ENCODE data around the gene CST5. TPM values are rescaled to one million over a fixed set of nuclear protein-coding genes. Genes with fewer than 3 reads are reported as not detected.

The CST5 gene
- total RNA-seq, 4 donors from 2014 or later = not detected

- WGBS, 2 donors = 77 to 79% methylated on average over 2 to 3 of the region's 6 CpGs
- H3K27ac ChIP-seq = peak overlapping the region in 3 of 4 donors; percentile 59 to 67 (median 60)
- H3K36me3 ChIP-seq = no peaks in the 10 kb centered on the region
- DNase-seq = no peak
- TF ChIP-seq POLR2A (IDR thresholded peaks at IDR 0.05) = no peak
- TF ChIP-seq CTCF (IDR thresholded peaks at IDR 0.05) = no peak
- H3K27me3 ChIP-seq = peaks cover 0 to 13% (median 0%) of the 10 kb centered on the region in 4 donors
- peaks cover 0 to 13% (median 0%) of the 10 kb centered on the region in 3 donors for H3K4me1 ChIP-seq
- intact Hi-C loops (cut with DNase I) = no loop called here
- no peaks in the 10 kb centered on the region for H3K9me3 ChIP-seq
- H3K4me3 ChIP-seq = no peak overlapping the region
Observed at GRCh38 chr20:23875606-23876237, 3.8 kb downstream of the CST5 start.

DNA sequence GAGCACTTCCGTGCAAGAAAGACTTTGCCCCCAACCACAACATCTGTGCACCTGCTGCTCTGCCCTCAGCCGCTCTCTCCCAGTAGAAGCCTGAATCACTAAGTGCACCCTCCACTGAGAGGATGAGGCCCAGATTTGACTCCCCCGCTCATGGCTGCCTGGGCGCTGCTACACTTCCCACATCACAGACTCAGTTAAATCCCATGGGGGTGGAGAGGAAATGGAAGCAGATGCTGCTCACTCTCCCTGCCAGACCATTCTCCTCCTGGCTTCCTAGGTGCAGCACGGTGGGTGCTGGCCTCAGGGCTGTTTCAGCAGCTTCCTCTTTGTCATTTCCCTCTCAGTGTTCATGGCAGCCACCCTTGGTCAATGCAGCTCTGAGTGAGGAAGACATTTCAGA, 4.8 kb downstream of the CST5 start:
- H3K9me3 ChIP-seq = no peaks in the 10 kb centered on the region
- intact Hi-C loops (cut with DNase I) = no loop called here
- H3K4me1 ChIP-seq = peaks cover 0 to 13% (median 0%) of the 10 kb centered on the region in 3 donors
- no peaks in the 10 kb centered on the region for H3K36me3 ChIP-seq
- H3K27ac ChIP-seq = peak overlapping the region in 3 of 4 donors; percentile 60 to 67 (median 66)
- no peak for DNase-seq
- TF ChIP-seq CTCF (IDR thresholded peaks at IDR 0.05) (no peak), POLR2A (IDR thresholded peaks at IDR 0.05) (no peak)
- H3K4me3 ChIP-seq = no peak overlapping the region
- peaks cover 0 to 21% (median 0%) of the 10 kb centered on the region in 4 donors for H3K27me3 ChIP-seq
- 60 to 68% methylated on average over 2 to 5 of the region's 5 CpGs for WGBS, 2 donors

- H3K36me3 ChIP-seq = no peaks in the 10 kb centered on the region
- peaks cover 0 to 27% (median 0%) of the 10 kb centered on the region in 4 donors for H3K27me3 ChIP-seq
- peaks cover 0 to 13% (median 0%) of the 10 kb centered on the region in 3 donors for H3K4me1 ChIP-seq
- intact Hi-C loops (cut with DNase I) = no loop called here
- no peak for DNase-seq
- H3K4me3 ChIP-seq = no peak overlapping the region
- no peaks in the 10 kb centered on the region for H3K9me3 ChIP-seq
- H3K27ac ChIP-seq = peak overlapping the region in 3 of 4 donors; percentile 51 to 66 (median 60)
- 32 to 45% methylated on average over 2 of the region's 3 CpGs for WGBS, 2 donors
- TF ChIP-seq POLR2A (IDR thresholded peaks at IDR 0.05) = no peak
Observed at GRCh38 chr20:23873370-23874015, 6.1 kb downstream of the CST5 start.

GRCh38 chr20:23872065-23872464, 7.5 kb downstream of the CST5 start:
- Histone ChIP-seq H3K36me3 (no peaks in the 10 kb centered on the region), H3K27ac (no peak overlapping the region), H3K4me1 (peaks cover 0 to 13% (median 0%) of the 10 kb centered on the region in 3 donors), H3K9me3 (no peaks in the 10 kb centered on the region), H3K27me3 (peaks cover 0 to 31% (median 0%) of the 10 kb centered on the region in 4 donors), H3K4me3 (no peak overlapping the region)
- intact Hi-C loops (cut with DNase I) = no loop called here
- no peak for TF ChIP-seq POLR2A (IDR thresholded peaks at IDR 0.05)
- TF ChIP-seq CTCF (IDR thresholded peaks at IDR 0.05) = no peak
- 87 to 91% methylated on average over 1 of the region's 1 CpG for WGBS, 2 donors
- DNase-seq = no peak

DNA sequence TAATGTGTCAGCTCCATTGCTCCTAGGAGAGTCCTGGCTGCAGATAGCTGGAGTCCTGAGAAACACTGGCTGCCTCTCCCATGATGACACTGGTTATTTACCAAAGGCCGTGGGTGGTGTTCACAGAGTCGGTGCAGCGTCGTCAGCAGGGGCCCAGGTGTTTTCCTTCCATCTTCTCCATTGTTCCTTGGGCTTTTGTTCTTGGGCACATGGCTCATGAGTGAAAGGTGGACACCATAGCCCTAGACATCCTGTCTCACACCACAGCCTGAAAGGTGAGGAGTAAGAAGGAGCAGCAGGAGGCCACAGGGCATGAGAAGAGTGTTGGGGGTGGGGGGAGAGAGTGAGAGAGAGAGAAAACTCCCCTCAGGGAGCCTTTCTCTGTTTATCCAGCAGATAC, 9.1 kb downstream of the CST5 start:
- intact Hi-C loops (cut with DNase I) = no loop called here
- TF ChIP-seq CTCF (IDR thresholded peaks at IDR 0.05) (no peak), POLR2A (IDR thresholded peaks at IDR 0.05) (no peak)
- WGBS, 2 donors = 53% methylated on average over 4 of the region's 4 CpGs; no CpG with 5 or more reads in 1 of the 2 donors

More for the DNA sequence above, 9.1 kb downstream of the CST5 start:
- Histone ChIP-seq H3K4me1 (peaks cover 0 to 5% (median 0%) of the 10 kb centered on the region in 3 donors), H3K9me3 (no peaks in the 10 kb centered on the region), H3K4me3 (no peak overlapping the region), H3K27ac (no peak overlapping the region), H3K36me3 (no peaks in the 10 kb centered on the region), H3K27me3 (peaks cover 0 to 34% (median 0%) of the 10 kb centered on the region in 4 donors)
- DNase-seq = no peak
